A549 treated with Mapracorat at 1 μM for 4 hours (cell line): Measurements from ENCODE around the gene PARP1. TPM values are rescaled to one million over a fixed set of nuclear protein-coding genes. Genes with fewer than 3 reads are reported as not detected.

Experiments
- total RNA-seq: library from RNA; stranded (reverse); fragments of 200-300 nt; extraction: Qiagen RNA extraction; gene quantifications from 5 replicates; pipeline ENCODE4 v1.2.3, GENCODE V29; 2022

PARP1 gene
- 100 to 116 TPM (median 111 TPM) in 5 replicates for total RNA-seq

GRCh38 chr1:226407497-226408284 is at the start of gene PARP1:
Gene PARP1, minus strand, starts transcription at chr1:226408093. Its CDS starts 164 bp downstream, at chr1:226407929.

Other genes with a start within 250 kb of the PARP1 start
- gene ACBD3, start 221.4 kb downstream of the PARP1 start, total RNA-seq, result 22.7 to 27.2 TPM (median 25.1 TPM) in 5 replicates
- gene MIXL1, start 184.4 kb downstream of the PARP1 start, total RNA-seq, result 0.23 TPM in 1 of 5 replicates, not detected in the others
- 6.0 to 7.8 TPM (median 7.5 TPM) in 5 replicates for gene LIN9, start 98.9 kb downstream of the PARP1 start, total RNA-seq
- gene STUM, start 140.7 kb upstream of the PARP1 start, total RNA-seq, result not detected in 5 replicates